GM18517 (cell line): ENCODE results near the gene LAMTOR4.

Source experiments
- ATAC-seq: cut with Tn5 transposase; IDR thresholded peaks from one replicate; pipeline ENCODE4 v1.9.1; 2021; ENCODE audit warnings: mild to moderate bottlenecking, moderate library complexity; ENCODE audit not compliant: unreplicated experiment

The LAMTOR4 gene

GRCh38 chr7:100148559-100149328 is at the start of gene LAMTOR4:
Gene LAMTOR4 (plus strand): TSS chr7:100148918. CDS start chr7:100148973, 55 bp downstream.
- ATAC-seq, result peak; percentile 98

DNA sequence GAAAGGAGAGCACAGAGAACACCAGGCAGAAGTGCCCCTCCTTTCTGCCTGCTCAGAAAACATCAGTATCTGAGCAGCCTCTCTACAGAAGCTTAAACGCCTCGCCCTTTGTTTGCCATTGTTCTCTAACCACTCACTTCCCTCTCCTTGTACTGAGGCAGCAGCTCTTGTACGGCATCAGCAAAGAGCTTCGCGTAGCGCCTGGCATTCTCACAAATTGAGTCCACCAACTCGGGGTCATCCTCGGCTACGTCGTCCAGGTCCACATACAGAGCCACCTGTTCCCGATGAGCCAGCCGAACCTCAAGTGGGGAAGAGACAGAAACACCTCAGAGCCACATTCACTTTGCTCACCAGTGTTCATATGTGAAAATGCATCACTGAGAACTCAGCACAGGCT is 49.3 kb upstream of the LAMTOR4 start:
- no peak for ATAC-seq

GRCh38 chr7:100100420-100101015 is 48.2 kb upstream of the LAMTOR4 start:
- ATAC-seq, result peak; percentile 51

DNA sequence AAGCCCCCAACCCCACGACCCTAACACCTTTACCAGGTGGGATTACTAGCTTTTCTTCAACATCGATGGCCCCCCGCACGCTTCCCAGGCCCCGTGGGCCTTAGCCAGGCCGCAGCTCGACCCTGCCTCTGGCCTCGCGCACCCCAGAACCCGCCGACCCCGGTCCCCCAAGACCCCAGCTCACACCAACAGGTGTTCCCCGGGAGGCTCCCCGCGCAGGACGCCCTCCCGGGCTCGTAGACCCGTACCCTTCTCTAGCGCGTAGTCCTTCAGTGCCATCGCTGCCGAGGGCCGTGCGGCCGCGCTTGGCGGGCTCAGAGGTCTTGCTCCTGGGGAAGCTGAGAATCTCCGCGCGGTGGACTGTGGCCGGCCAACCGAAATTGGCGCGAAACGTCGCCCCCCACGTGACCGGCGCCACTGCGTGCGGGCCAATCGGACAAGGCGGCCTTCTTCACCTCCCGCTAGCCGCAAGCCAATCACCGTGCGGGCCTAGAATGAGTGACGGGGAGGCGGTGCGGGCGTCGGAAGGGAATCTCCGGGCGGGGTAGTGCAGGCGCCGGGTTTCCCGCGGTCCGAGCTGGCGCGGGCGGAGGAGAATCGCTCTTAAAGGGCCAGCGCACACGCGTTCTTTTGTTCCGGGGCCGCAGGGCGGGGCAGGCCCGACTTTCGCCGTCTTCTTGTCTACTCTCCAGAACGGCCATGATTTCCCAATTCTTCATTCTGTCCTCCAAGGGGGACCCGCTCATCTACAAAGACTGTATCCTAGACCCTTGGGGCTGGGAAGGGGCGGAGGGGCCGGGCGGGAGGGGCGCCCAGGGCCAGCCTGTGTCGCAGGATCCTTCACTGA is 47.5 kb upstream of the LAMTOR4 start, which contains the start of the genes AP4M1 and MCM7:
Gene AP4M1 (plus strand): TSS at position 628 of the 847 bp plus-strand sequence. CDS start 72 bp downstream, at position 700.
Gene MCM7 (minus strand): TSS at position 382 of the 847 bp plus-strand sequence. CDS start 103 bp downstream, at position 279.
- peak; percentile 78 for ATAC-seq

- no peak for ATAC-seq
Measured at GRCh38 chr7:100102950-100103840, 45.5 kb upstream of the LAMTOR4 start.

DNA sequence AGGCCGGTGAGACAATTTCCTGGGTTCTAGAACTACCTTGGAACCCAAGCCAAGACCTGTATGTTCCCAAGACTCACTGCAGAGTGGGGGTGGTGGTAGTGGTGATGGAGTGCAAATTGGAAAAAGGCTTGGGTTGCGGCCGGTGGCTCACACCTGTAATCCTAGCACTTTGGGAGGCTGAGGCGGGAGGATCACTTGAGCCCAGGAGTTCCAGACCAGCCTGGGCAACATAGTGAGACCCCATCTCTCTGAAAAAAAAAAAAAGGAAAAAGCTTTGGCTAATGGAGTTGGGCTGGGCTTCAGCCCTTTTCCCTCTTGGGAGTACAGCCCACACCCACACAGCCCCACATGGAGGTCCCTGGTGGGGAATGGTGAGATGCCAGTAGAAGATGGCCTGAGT is 43.2 kb upstream of the LAMTOR4 start:
- ATAC-seq, result no peak

- ATAC-seq, result no peak
Measured at GRCh38 chr7:100106633-100107032, 42.1 kb upstream of the LAMTOR4 start.

DNA sequence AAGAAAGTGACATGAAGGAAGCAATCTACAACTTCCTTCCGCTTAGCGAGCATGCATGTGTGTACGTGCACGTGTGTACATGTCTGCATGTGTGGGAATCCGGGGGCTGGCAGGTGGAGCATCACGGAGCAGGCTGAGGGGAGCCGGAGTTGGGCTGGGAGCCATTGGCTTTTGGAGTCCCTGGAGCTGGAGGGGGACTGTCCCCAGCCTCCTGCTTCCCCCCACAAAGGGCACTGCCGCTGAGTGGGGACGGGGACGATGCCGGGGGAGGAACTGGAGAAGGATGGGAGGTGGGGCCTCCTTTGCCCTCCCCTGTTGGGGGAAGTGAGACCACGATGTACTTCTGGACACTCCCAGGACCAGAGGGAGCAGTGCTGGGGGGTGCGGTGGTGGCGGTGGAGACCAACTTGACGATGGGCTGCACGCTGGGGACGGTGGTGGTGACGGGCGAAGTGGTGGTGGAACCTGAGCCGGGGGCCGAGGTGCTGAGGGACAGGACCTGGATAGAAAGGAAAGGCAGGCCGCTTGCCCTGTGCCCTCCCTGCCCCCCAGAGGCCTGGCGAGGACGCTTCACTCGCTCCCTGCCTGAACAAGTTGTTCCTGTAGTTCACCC is 41.5 kb upstream of the LAMTOR4 start:
- ATAC-seq, result no peak

DNA sequence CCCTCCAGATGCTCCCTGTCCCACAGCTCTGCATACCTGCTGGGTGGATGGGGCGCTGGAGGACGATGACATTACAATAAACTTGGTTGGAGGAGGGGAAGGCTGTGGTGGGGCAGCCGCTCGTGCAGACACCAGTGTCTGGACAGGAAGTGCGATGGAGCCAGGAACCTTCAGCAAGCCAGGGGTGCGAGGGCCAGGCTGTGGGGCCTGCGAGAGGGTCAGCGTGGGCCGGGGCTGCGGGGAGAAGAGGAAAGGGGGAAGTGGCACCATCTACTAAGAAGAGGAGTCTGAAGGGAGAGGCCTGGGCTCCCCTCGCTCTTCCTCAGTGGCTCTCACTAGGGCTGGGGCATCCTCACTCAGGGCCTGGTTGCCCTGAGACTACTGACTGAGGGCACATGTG is 40.8 kb upstream of the LAMTOR4 start:
- no peak for ATAC-seq

DNA sequence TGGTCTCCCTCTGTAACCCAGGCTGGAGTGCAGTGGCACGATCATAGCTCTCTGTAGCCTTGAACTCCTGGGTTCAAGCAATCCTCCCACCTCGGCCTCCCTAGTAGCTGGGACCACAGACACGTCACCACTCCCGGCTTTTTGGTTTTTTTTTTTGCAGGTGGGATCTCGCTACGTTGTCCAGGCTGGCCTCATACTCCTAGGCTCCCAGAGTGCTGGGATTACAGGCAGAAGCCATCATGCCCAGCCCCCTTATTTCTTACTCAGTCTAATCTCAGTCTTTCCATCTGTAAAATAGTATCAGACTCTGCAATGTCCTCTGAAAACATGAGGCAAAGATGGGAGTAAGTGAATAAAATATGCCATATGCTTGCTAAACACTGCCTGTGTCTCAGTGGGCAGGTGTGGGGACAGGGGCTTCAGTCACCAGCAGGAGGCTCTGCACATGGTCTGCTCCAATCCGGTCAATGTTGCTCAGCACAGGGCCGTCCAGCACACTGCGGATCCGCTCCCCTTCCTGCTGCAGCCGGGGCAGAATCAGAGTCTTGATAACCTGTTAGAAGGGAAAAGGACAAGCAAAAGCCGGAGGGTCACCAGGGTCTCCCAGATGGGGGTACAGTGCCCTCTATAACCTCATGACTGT is 39.1 kb upstream of the LAMTOR4 start:
- ATAC-seq, result no peak

DNA sequence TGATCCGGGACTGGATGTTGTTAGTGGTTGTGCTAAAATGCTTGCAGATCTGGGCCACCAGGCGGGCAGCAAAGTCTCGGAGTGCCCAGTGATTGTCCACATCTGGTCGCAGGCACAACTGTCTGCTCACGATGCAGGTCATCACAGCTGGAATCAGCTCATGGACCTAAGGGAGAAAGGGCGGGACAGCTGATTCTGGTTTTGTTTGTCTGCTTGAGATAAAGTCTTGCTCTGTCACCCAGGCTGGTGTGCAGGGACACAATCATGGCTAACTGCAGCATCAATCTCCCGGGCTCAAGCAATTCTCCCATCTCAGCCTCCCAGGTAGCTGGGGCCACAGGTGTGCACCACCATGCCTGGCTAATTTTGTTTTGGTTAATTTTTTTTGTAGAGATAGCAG is 37.6 kb upstream of the LAMTOR4 start:
- no peak for ATAC-seq

GRCh38 chr7:100111914-100112313 is 36.8 kb upstream of the LAMTOR4 start:
- ATAC-seq, result no peak

- ATAC-seq, result no peak
Measured at GRCh38 chr7:100115026-100115425, 33.7 kb upstream of the LAMTOR4 start.

DNA sequence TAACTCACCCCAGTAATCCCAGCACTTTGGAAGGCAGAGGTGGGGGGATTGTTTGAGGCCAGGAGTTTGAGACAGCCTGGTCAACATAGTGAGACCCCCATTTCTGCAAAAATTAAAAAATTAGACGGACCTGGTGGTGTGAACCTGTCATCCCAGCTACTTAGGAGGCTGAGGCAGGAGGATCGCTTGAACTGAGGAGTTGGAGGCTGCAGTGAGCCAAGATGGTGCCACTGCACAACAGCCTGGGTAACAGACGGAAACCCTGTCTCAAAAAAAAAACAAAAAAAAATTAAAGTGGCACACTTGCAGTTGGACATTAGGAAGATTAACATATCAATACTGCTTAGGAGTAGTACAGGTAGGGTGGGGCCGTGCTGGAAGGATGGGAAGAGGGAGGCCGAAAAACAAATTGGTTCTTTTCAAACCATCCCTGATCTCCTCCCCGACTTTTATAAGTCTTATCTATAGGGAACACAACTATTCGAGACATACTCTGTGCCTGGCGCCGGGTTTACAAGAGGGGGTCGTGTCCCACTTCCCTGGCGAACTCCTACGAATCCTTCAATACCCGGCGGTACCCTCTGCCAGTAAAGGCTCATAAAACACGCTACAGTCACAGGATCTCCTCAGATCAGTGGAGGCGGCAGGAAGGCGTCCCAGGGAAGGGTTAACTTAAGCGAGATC is 30.2 kb upstream of the LAMTOR4 start:
- ATAC-seq, result no peak

- ATAC-seq, result peak; percentile 68
Measured at GRCh38 chr7:100119072-100119969, 29.4 kb upstream of the LAMTOR4 start, which contains the start of the genes CNPY4 and TAF6. Gene CNPY4 (plus strand): TSS chr7:100119634. CDS start chr7:100119745, 111 bp downstream. Gene TAF6 (minus strand): TSS chr7:100119358. CDS start chr7:100114209, 5,149 bp downstream.

- ATAC-seq, result peak; percentile 31
Measured at GRCh38 chr7:100119970-100120732, 28.6 kb upstream of the LAMTOR4 start.

GRCh38 chr7:100120733-100121036 is 28.0 kb upstream of the LAMTOR4 start:
- no peak for ATAC-seq
